ENCODE data around the gene FN3KRP. TPM values are rescaled to one million over a fixed set of nuclear protein-coding genes. Genes with fewer than 3 reads are reported as not detected.

Gene FN3KRP
- total and polyA plus RNA-seq, 2 of the 13 experiments (the other 11 are each of a cell fraction or from before 2014, with no cell fraction given) = 22.4 to 28.2 TPM

DNA sequence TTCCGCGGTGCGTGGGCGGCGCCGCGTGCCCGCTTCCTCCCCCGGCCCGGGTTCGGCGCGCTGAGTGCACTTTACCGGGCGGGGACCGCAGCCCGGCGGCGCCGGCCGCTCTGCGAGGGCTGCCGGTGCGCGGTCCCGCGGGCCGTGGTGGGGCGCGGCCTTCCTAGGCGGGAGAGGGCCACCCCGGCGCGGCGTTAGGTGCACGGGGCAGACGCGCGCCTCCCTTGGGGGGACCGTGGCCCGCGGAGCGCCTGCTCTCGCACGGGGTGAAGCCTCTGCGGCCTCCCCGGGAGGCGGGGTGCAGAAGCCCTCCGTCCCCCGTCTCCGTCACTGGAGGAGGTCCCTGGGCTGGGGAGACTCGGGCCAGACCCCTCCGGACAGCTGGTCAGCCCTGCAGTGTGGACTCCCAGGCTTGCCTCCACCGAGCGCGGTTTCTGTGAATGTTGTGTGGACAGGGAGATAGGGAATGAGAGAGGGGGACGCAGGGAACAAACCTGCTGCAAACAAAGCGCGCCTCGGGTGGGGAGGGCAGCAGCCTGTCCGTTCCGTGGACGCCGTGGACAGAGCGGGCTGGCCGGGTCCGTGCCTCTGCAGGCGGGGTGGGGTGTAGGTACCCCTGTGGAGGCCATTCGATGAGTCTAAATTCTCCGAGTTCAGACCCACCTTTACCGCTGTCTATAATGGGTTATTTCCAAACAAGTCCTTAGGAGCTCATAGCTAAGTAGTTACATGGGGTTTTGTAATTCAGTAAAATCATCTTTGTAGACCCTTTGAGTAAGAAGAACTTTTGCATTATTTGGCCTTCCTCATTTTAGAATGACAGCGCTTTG, 36.1 kb downstream of the FN3KRP start:
- ATAC-seq (peak; percentile 50), FAIRE-seq (no peak), DNase-seq (ENCODE audit: low spot score) (no peak)
- Histone ChIP-seq H3K4me1 (ENCODE audit: insufficient read depth, low read length) (peaks cover 22% of the 10 kb centered on the region), H3K9ac (ENCODE audit: insufficient read depth, low read depth, low read length) (peak overlapping the region; percentile 76), H3K79me2 (ENCODE audit: insufficient read depth, low read length) (peaks cover 14% of the 10 kb centered on the region), H3K9me3 (ENCODE audit: low read length) (no peaks in the 10 kb centered on the region), H4K20me1 (ENCODE audit: insufficient read depth, low read length) (no peaks in the 10 kb centered on the region), H3K27ac (ENCODE audit: extremely low read length, insufficient read depth, low read length) (peak overlapping the region; percentile 84), H3K4me3 (replicated peaks in 1 of 3; ENCODE audit: insufficient read depth in 1 of 3, low read depth in 2 of 3, low read length in 3 of 3) (peak overlapping the region; percentile 73 to 98 (median 95)), H3K27me3 (ENCODE audit: control insufficient read depth in 1 of 2, insufficient read depth in 2 of 2, low read length in 2 of 2) (no peaks in the 10 kb centered on the region; a peak in 1 of 5 replicates), H2AFZ (ENCODE audit: low read length) (no peak overlapping the region), H3K4me2 (ENCODE audit: low read depth, low read length) (peak overlapping the region; percentile 75), H3K36me3 (replicated peaks in 1 of 2; ENCODE audit: control insufficient read depth in 1 of 2, insufficient read depth in 2 of 2, low read length in 2 of 2) (peaks cover 5 to 10% of the 10 kb centered on the region in 2 experiments; a peak in 4 of 5 replicates)
- intact Hi-C loops (cut with micrococcal nuclease; ENCODE audit: unreplicated experiment) = loop anchor here (1.0 to 5.0 kb wide), 2 partner anchors 14 to 35 kb away; partner anchors contain the start of gene FN3KRP
- 2% methylated on average over 40 of the region's 72 CpGs for WGBS (ENCODE audit: low lambda C conversion rate)
- in situ Hi-C loops (cut with HindIII; ENCODE audit: extremely low pct_ligation_motif_present, low pct_unique_long_range_greater_than_20kb) = loop anchor here (5.0 kb wide), 1 partner anchor 35 kb away; the partner anchor contains the start of gene FN3KRP
- no TSS peak for BruUV-seq (replicated peaks)
- CTCF ChIA-PET (ENCODE audit: low intra/inter-chr PET ratio, low total read pairs) = no interaction called here
- POLR2A ChIA-PET = interaction anchor here (1.2 to 1.3 kb wide), 3 partner anchors 14 to 36 kb away, joined by 3 to 6 read pairs (median 5); partner anchors contain the start of genes FN3K and FN3KRP
- TF ChIP-seq ARNT2 (CRISPR knock-in tag; IDR thresholded peaks at IDR 0.05; ENCODE audit: low read depth) (no peak), PITX1 (CRISPR knock-in tag; IDR thresholded peaks at IDR 0.05) (no peak), MIER3 (CRISPR knock-in tag; IDR thresholded peaks at IDR 0.05; ENCODE audit: borderline replicate concordance) (no peak), FOXM1 (CRISPR knock-in tag; IDR thresholded peaks at IDR 0.05) (no peak), ZSCAN30 (CRISPR knock-in tag; IDR thresholded peaks at IDR 0.05) (no peak), PREB (CRISPR knock-in tag; IDR thresholded peaks at IDR 0.05) (no peak), FOSL1 (CRISPR knock-in tag; IDR thresholded peaks at IDR 0.05; ENCODE audit: borderline replicate concordance) (no peak)
- TF ChIP-seq, protein P1, sequence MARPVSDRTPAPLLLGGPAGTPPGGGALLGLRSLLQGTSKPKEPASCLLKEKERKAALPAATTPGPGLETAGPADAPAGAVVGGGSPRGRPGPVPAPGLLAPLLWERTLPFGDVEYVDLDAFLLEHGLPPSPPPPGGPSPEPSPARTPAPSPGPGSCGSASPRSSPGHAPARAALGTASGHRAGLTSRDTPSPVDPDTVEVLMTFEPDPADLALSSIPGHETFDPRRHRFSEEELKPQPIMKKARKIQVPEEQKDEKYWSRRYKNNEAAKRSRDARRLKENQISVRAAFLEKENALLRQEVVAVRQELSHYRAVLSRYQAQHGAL (CRISPR knock-in tag; IDR thresholded peaks at IDR 0.05; ENCODE audit: not compliant biosample characterization) = no peak
- TF ChIP-seq, protein P2, sequence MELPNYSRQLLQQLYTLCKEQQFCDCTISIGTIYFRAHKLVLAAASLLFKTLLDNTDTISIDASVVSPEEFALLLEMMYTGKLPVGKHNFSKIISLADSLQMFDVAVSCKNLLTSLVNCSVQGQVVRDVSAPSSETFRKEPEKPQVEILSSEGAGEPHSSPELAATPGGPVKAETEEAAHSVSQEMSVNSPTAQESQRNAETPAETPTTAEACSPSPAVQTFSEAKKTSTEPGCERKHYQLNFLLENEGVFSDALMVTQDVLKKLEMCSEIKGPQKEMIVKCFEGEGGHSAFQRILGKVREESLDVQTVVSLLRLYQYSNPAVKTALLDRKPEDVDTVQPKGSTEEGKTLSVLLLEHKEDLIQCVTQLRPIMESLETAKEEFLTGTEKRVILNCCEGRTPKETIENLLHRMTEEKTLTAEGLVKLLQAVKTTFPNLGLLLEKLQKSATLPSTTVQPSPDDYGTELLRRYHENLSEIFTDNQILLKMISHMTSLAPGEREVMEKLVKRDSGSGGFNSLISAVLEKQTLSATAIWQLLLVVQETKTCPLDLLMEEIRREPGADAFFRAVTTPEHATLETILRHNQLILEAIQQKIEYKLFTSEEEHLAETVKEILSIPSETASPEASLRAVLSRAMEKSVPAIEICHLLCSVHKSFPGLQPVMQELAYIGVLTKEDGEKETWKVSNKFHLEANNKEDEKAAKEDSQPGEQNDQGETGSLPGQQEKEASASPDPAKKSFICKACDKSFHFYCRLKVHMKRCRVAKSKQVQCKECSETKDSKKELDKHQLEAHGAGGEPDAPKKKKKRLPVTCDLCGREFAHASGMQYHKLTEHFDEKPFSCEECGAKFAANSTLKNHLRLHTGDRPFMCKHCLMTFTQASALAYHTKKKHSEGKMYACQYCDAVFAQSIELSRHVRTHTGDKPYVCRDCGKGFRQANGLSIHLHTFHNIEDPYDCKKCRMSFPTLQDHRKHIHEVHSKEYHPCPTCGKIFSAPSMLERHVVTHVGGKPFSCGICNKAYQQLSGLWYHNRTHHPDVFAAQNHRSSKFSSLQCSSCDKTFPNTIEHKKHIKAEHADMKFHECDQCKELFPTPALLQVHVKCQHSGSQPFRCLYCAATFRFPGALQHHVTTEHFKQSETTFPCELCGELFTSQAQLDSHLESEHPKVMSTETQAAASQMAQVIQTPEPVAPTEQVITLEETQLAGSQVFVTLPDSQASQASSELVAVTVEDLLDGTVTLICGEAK (IDR thresholded peaks at IDR 0.05) = no peak
- TF ChIP-seq, protein P2 (CRISPR knock-in tag; IDR thresholded peaks at IDR 0.05) = no peak
- TF ChIP-seq, protein P3, sequence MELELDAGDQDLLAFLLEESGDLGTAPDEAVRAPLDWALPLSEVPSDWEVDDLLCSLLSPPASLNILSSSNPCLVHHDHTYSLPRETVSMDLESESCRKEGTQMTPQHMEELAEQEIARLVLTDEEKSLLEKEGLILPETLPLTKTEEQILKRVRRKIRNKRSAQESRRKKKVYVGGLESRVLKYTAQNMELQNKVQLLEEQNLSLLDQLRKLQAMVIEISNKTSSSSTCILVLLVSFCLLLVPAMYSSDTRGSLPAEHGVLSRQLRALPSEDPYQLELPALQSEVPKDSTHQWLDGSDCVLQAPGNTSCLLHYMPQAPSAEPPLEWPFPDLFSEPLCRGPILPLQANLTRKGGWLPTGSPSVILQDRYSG (CRISPR knock-in tag; IDR thresholded peaks at IDR 0.05) = no peak
